Activated naive CD8-positive, alpha-beta T cell treated with anti-CD3 and anti-CD28 coated beads, Interleukin-2, amount 10 ng/mL, durations not matched to agents 7 days and 5 days (primary cell): ENCODE data around the gene KLF13. TPM values are rescaled to one million over a fixed set of nuclear protein-coding genes. Genes with fewer than 3 reads are reported as not detected.

Source experiments
- ATAC-seq: fragments of 150-1000 bp; cut with Tn5 transposase; one replicate; pipeline ENCODE4 v1.10.0; 2021; ENCODE audit warnings: low read depth, moderate library complexity
- POLR2A ChIA-PET: fragments of 350-600 bp; sonication (Branson Sonifier 250); formaldehyde crosslinking; loops from one replicate; lab custom pipeline; 2021; ENCODE audit warnings: antibody characterized with exemption; lab: Charles Lee
- DNase-seq: peaks from one replicate; pipeline ENCODE4 v3.0.0; 2021
- H3K27ac Mint-ChIP-seq: one replicate; pipeline ENCODE4 v1.8.0; 2022; ENCODE audit warnings: mild to moderate bottlenecking, mixed read lengths
- H3K27me3 Mint-ChIP-seq: one replicate; pipeline ENCODE4 v1.8.0; 2022; ENCODE audit warnings: mild to moderate bottlenecking, moderate library complexity, mixed read lengths
- H3K36me3 Mint-ChIP-seq: one replicate; pipeline ENCODE4 v1.8.0; 2021; ENCODE audit warnings: mild to moderate bottlenecking, mixed read lengths
- H3K4me1 Mint-ChIP-seq: one replicate; pipeline ENCODE4 v1.8.0; 2021; ENCODE audit warnings: mixed read lengths
- H3K4me3 Mint-ChIP-seq: one replicate; pipeline ENCODE4 v1.8.0; 2022; ENCODE audit warnings: mild to moderate bottlenecking, moderate library complexity, mixed read lengths
- H3K9me3 Mint-ChIP-seq: one replicate; pipeline ENCODE4 v1.8.0; 2021; ENCODE audit warnings: mixed read lengths
- total RNA-seq, 2 experiments: library from RNA; stranded (reverse); gene quantifications; one replicate each; pipeline ENCODE4 v1.2.3, GENCODE V29; 2021

Gene KLF13
- total RNA-seq = 100 to 1,000 TPM; 230 to 252 TPM

DNA sequence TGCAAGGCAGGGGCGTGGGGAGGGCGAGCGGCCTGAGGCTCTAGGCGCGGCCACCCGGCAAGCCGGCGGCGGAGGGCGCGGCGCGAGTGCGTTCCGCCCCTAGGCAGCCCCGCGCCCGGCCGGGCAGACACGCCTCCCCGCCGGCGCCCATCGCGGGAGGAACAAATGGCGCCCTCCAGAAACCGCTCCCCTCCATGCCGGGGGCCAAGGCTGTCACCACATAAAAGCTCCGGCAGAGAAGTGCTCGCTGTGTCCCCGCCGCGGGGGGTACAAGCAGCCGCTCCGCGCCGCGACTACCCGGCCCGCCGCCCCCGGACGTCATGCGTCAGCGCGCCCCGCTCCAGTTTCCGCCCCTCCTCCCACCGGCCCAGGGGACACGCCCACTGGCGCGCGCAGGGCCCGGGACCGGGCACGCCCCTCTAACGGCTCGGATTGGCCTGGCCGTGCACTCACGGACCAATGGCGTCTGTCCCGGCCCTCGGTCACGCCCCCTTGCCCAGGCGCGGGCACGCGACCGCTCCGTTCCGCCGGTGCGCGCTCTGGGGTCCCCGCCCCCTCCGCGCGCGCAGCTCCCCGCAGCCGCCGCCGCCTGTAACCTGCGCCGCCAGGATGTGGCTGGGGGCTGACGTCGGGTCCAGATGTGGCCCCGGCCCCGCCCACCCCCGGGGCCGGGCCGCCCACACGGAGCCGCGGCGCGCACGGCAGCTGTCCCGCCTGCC, at the start of gene KLF13:
TSS of gene KLF13 (plus strand) at position 680 of the 719 bp plus-strand sequence. CDS start 378 bp downstream, outside the sequence.
- ATAC-seq (peak; percentile 77), DNase-seq (peak; percentile 100)
- Mint-ChIP-seq H3K27ac (peak within 1 kb of the TSS; percentile 72), H3K36me3 (peaks cover 20% of the 10 kb centered on the region), H3K27me3 (no peaks in the 10 kb centered on the region), H3K4me3 (peak within 1 kb of the TSS; percentile 94), H3K4me1 (peaks cover 44% of the 10 kb centered on the region), H3K9me3 (peaks cover under 1% of the 10 kb centered on the region)
- POLR2A ChIA-PET = interaction anchor here (0.6 to 8.2 kb wide), 34 partner anchors 9 to 166 kb away, joined by 3 to 126 read pairs (median 6); no protein-coding TSS in a partner anchor

DNA sequence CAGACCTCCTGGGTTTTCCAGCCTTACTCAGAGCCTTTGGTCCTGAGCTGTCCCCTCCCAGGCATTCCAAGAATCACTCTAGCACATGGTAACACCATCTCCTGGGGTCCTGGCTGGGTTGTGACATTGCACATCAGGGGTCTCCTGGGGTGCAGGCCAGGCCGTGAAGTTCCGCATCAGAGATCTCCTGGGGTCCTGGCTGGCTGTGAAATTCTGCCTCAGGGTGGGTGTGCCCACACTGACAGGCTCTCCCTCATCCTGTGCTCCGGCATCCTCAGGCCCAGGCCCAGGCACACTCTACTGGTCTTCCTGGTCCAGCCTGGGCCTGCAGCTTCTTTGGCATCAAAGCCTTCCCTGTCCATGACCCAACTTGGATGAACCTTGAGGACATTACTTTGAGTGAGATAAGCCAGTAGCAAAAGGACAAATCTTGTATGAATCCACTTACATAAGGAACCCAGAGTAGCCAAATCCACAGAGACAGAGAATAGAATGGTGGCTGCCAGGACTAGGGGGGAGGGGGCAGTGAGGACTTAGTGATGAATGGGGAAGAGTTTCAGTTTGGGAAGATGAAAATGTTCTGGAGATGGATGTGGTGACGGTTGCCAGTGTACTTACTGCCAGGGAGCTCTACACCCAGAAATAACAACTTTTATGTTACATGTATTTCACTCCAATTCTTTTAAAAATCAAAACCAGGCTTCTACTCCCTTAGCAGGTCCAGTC, 49.1 kb upstream of the KLF13 start:
- no peaks in the 10 kb centered on the region for H3K9me3 Mint-ChIP-seq
- H3K4me3 Mint-ChIP-seq = no peak overlapping the region
- ATAC-seq = no peak
- peaks cover under 1% of the 10 kb centered on the region for H3K27me3 Mint-ChIP-seq
- H3K27ac Mint-ChIP-seq = peak overlapping the region; percentile 40
- no peak for DNase-seq
- no peaks in the 10 kb centered on the region for H3K36me3 Mint-ChIP-seq
- POLR2A ChIA-PET = interaction anchor here (0.8 to 1.5 kb wide), 2 partner anchors 8 to 90 kb away, joined by 3 to 5 read pairs; no protein-coding TSS in a partner anchor
- H3K4me1 Mint-ChIP-seq = peaks cover 17% of the 10 kb centered on the region

DNA sequence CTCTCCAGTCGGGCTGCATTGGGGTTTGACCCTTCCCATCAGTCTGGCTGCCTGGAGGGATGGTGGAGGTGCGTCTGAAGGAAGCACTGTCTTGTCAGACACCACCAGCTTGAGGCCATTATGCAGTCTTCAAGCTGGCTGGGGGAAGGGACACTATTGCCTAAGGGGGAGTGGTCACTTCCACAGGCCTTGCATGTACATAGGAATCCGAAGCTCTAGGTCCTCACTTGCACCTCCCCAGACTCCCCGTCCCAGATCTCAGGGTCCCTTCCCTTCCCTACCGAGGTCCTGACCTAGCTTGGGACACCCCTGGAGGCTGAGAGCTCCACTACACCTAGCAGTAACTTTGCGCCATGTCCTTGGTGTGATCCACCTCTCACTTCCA, 48.6 kb upstream of the KLF13 start:
- no peak for ATAC-seq
- Mint-ChIP-seq H3K4me3 (no peak overlapping the region), H3K4me1 (peaks cover 17% of the 10 kb centered on the region), H3K27ac (no peak overlapping the region), H3K27me3 (peaks cover 2% of the 10 kb centered on the region), H3K36me3 (no peaks in the 10 kb centered on the region), H3K9me3 (no peaks in the 10 kb centered on the region)
- POLR2A ChIA-PET = interaction anchor here (0.8 to 1.5 kb wide), 2 partner anchors 9 to 89 kb away, joined by 3 to 5 read pairs; no protein-coding TSS in a partner anchor
- no peak for DNase-seq

DNA sequence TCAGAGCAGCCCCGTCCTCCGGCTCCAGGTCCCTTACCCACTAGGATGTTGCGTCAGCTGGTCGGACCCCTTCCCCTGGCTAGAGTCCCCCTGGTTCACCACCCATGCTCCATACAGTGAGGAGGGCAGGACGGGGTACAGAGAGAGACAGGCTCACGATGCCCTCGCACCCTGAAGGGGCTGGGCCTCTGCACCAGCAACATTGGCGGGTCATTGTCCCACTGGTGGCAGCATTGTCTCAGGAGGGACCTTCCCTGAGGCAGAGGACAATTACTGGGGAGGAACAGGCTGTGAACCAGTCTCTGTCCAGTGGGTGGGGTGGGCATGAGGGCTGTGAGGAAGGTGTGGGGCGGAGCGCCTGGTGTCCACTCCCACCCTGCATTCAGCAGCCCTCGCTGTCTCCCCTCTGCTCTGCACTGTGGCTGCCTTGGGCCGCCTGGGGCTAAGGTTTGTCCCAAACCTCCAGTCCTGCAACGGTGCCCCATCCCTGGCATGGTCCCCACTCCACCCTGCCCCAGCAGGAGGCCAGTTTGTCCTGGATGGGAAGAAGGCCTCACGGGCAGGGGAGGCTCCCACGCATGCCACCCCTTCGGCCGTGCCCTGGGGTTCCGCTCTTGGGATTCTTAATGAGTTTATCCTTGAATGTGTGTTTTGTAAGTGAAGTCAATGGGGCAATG, 48.0 kb upstream of the KLF13 start:
- POLR2A ChIA-PET = interaction anchor here (0.8 to 1.5 kb wide), 2 partner anchors 10 to 89 kb away, joined by 3 to 5 read pairs; no protein-coding TSS in a partner anchor

DNA sequence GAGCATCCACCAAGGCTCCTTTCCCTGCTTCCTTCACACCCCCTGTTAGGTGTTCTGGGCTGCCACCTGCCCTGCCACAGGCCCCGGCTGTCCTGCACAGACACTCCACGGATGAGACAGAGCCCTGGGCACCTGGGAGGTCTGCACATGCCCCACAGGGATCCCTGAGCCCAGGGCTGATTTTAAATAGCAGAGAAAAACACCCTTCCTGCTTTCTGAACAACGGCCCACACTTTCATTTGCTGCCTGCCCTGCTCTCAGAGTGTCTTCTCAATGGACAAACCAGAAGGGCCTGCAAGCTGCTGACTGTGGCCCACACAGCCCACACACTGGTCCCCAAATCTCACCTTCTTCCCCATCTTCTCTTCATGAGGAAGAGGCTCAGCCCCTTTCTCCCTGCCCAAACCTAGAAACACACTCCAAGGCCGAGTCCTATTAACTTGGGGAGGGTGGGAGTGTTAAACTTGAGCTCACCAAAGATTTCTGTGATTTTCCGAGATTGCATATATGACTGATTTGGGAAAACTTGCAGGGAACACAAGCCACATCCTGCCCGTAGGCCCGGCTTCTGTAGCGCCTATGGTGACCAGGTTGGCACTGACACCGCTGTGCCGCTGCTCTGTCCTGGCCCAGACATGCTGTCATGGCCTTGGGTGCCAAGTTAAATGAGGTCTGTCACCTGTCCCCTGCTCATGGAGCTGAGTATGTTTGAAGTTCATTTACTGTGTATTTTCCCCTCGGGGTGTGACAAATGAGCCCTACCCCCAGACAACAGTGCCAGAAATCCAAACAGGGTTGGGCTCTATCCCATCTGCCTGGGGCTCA, 47.2 kb upstream of the KLF13 start:
- Mint-ChIP-seq H3K4me1 (peaks cover 12% of the 10 kb centered on the region), H3K27me3 (peaks cover 2% of the 10 kb centered on the region), H3K9me3 (peaks cover 4% of the 10 kb centered on the region), H3K27ac (no peak overlapping the region), H3K4me3 (no peak overlapping the region), H3K36me3 (peaks cover 5% of the 10 kb centered on the region)
- no peak for DNase-seq
- ATAC-seq = no peak
- POLR2A ChIA-PET = interaction anchor here (0.7 kb wide), 1 partner anchor 47 kb away, joined by 3 read pairs; the partner anchor contains the start of gene KLF13

More for the DNA sequence above, 48.0 kb upstream of the KLF13 start:
- Mint-ChIP-seq H3K27ac (no peak overlapping the region), H3K4me3 (no peak overlapping the region), H3K27me3 (peaks cover 2% of the 10 kb centered on the region), H3K36me3 (peaks cover 2% of the 10 kb centered on the region), H3K9me3 (peaks cover 2% of the 10 kb centered on the region), H3K4me1 (peaks cover 16% of the 10 kb centered on the region)
- ATAC-seq = no peak
- no peak for DNase-seq

DNA sequence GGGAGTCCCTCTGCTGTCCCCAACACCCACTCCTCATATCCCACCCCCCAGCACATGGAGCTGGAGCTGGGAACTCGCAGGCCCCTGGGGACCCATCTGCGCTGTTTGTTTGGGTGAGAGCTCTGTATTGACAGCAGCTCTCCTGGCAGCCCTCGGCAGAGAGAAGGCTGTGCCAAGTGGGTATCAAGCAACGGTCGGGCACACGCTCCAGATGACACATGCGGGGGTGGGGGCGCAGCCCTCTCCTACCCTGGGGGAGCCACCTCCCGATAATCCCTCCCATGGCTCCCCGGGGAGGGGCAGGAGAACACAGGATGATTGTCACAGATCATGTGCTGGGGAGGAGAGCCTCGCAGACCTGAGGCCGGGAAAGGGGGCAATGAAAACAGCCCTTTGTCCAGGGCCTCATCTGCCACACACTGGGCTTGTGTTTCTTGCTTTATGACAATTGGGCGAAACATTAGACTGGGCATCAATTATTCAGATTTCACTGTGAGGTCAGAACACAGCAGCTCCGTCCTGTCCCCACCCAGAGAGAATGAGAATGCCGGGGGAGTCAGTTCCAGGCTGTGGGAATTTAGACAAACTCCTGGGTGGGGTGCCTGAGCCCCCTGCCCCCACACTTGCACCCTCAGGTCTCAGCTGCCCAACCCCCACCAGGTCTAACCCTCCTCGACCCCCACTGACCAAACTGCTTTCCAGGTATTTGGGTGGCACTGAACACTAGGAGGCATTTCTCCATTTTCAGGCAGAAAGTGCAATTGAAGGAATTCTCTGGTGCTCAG, 46.4 kb upstream of the KLF13 start:
- no peak overlapping the region for H3K27ac Mint-ChIP-seq
- peaks cover 5% of the 10 kb centered on the region for H3K36me3 Mint-ChIP-seq
- ATAC-seq = no peak
- no peak for DNase-seq
- POLR2A ChIA-PET = interaction anchor here (0.7 kb wide), 1 partner anchor 46 kb away, joined by 3 read pairs; the partner anchor contains the start of gene KLF13
- H3K4me1 Mint-ChIP-seq = peaks cover 6% of the 10 kb centered on the region
- H3K9me3 Mint-ChIP-seq = peaks cover 4% of the 10 kb centered on the region
- H3K4me3 Mint-ChIP-seq = no peak overlapping the region
- H3K27me3 Mint-ChIP-seq = peaks cover 2% of the 10 kb centered on the region

DNA sequence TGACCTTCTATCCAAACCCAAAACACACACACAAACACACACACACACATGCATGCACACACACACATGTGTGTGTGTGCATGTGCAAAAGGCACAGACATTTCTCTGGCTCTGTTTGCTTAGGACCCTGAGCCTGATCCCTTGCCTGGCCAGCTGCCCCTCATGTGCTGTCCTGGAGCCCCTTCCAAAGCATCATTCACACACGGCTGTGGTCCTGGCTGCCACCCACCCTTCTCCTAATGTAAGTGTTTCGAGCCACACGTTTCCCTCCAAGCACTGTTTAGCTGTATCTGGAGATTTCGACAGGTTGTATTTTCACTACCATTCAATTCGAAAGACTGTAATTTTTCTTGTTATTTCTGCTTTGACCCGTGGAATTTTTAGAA, 45.8 kb upstream of the KLF13 start:
- no peak overlapping the region for H3K27ac Mint-ChIP-seq
- H3K36me3 Mint-ChIP-seq = peaks cover 5% of the 10 kb centered on the region
- H3K4me1 Mint-ChIP-seq = peaks cover 6% of the 10 kb centered on the region
- ATAC-seq = no peak
- H3K4me3 Mint-ChIP-seq = no peak overlapping the region
- peaks cover 6% of the 10 kb centered on the region for H3K9me3 Mint-ChIP-seq
- DNase-seq = no peak
- POLR2A ChIA-PET = no interaction called here
- peaks cover 2% of the 10 kb centered on the region for H3K27me3 Mint-ChIP-seq

DNA sequence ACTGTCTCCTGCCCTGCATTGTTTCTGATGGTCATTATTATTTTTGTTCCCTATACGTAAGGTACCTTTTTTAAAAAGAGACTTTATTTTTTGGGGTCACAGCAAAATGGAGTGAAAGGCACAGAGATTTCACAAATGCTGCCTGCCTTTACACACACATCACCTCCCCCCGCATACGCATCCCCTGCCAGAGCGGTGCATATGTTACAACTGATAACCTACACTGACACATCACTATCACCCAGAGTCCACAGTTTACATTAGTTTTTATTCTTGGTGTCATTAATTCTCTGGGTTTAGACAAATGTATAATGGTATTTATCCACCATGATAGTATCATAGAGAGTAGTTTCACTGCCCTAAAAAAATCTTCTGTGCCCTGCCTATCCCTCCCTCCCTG, 43.6 kb upstream of the KLF13 start:
- ATAC-seq (no peak), DNase-seq (no peak)
- Mint-ChIP-seq H3K27ac (no peak overlapping the region), H3K27me3 (peaks cover 2% of the 10 kb centered on the region), H3K4me1 (peaks cover 4% of the 10 kb centered on the region), H3K36me3 (peaks cover 11% of the 10 kb centered on the region), H3K9me3 (peaks cover 14% of the 10 kb centered on the region), H3K4me3 (no peak overlapping the region)
- POLR2A ChIA-PET = no interaction called here

DNA sequence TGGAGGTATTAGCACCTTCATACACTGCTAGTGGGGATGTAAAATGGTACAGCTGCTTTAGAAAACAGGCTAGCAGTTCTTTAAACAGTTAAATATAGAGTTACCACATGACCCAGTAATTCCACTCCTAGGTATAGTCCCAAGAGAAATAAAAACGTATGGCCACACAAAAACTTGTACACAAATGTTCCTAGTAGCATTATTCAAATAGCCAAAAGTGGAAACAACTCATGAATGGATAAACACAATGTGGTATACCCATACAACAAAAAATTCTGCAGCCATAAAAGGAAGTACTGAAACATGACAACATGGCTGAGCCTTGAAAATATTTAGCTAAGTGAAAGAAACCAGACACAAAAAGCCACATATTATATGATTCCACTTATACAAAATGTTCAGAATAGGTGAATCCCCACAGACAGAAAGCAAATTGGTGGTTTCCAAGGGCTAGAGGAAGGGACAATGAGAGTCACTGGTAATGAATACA, 40.8 kb upstream of the KLF13 start:
- Mint-ChIP-seq H3K27me3 (peaks cover 13% of the 10 kb centered on the region), H3K9me3 (peaks cover 16% of the 10 kb centered on the region), H3K27ac (no peak overlapping the region), H3K4me1 (no peaks in the 10 kb centered on the region), H3K4me3 (no peak overlapping the region), H3K36me3 (peaks cover 15% of the 10 kb centered on the region)
- no peak for ATAC-seq
- no peak for DNase-seq
- POLR2A ChIA-PET = no interaction called here

DNA sequence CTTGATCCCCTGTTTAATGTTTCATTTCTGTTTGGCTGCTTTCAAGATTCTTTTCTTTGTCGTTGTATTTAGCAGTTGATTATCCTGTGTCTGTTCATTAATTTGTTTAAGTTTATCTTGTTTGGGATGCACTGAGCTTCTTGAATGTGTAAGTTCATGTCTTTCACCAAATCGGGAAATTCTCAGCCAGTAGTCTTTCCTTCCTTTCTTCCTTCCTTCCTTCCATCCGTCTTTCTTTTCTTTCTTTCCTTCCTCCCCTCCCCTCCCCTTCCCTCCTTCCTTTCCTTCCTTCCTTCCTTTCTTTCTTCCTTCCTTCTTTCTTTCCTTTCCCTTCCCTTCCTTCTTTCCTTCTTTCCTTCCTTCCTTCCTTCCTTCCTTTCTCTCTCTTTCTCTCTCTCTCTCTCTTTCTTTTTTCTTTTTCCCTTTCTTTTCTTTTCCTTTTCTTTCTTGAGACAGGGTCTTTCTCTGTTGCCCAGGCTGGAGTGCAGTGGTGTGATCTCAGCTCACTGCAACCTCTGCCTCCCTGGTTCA, 35.5 kb upstream of the KLF13 start:
- DNase-seq = no peak
- Mint-ChIP-seq H3K27me3 (peaks cover 49% of the 10 kb centered on the region), H3K27ac (no peak overlapping the region), H3K4me1 (peaks cover 2% of the 10 kb centered on the region), H3K9me3 (peaks cover 10% of the 10 kb centered on the region), H3K36me3 (peaks cover 11% of the 10 kb centered on the region), H3K4me3 (no peak overlapping the region)
- POLR2A ChIA-PET = interaction anchor here (0.9 kb wide), 1 partner anchor 16 kb away, joined by 3 read pairs; no protein-coding TSS in a partner anchor
- no peak for ATAC-seq

DNA sequence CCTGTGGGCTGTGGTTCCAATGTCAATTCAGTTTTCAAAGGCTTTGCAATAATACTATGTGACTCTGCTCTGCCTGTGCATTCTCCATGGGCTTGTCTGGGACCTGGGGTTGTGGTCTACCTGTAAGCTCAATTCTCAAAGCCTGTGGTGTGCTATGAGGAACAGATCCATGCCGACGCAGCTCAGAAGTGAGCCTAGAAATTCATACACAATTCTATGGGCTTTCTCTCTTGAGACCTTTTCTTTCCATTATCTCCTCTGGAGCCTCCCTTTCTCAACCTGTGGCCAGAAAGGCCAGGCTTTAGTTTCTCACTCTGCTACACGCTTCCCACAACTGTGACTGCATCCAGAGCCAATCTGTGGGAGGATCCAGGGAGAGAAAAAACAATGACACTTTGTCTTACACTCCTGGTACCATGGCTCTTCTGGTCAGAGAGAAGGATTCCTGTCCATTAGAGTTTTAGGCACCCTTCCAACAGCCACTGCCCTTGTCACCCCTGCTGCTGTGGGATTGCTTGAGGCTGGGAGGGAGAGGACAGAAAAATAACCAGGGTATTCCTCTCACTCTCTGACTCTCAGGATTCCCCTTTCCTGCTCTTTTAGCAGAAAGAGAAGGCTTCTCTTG, 34.1 kb upstream of the KLF13 start:
- Mint-ChIP-seq H3K27ac (no peak overlapping the region), H3K4me3 (no peak overlapping the region), H3K4me1 (peaks cover 2% of the 10 kb centered on the region), H3K36me3 (peaks cover 7% of the 10 kb centered on the region), H3K27me3 (peaks cover 49% of the 10 kb centered on the region), H3K9me3 (peaks cover 6% of the 10 kb centered on the region)
- POLR2A ChIA-PET = no interaction called here
- DNase-seq = no peak
- no peak for ATAC-seq
